Measurements from ENCODE around the gene MYDGF.

DNA sequence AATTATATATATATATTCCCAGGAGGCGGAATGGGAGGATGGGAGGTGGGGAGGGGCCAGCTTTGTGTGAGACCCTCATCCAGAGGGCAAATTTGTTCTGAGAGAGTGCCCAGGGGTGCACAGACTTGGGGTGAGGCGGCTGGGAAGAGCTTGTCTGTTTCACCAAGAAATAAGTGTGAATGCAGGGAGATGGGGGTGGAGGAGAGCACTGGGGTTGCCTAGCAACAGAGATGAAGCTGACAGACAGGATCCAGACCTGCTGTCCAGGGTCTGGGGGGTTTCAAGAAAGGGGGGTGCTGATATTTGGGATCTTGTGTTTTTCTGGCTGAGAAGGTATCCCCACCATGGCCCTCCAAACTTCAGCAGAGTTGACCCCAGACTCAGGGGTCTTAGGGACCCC, 49.5 kb downstream of the MYDGF start:
- TF ChIP-seq, protein P1, sequence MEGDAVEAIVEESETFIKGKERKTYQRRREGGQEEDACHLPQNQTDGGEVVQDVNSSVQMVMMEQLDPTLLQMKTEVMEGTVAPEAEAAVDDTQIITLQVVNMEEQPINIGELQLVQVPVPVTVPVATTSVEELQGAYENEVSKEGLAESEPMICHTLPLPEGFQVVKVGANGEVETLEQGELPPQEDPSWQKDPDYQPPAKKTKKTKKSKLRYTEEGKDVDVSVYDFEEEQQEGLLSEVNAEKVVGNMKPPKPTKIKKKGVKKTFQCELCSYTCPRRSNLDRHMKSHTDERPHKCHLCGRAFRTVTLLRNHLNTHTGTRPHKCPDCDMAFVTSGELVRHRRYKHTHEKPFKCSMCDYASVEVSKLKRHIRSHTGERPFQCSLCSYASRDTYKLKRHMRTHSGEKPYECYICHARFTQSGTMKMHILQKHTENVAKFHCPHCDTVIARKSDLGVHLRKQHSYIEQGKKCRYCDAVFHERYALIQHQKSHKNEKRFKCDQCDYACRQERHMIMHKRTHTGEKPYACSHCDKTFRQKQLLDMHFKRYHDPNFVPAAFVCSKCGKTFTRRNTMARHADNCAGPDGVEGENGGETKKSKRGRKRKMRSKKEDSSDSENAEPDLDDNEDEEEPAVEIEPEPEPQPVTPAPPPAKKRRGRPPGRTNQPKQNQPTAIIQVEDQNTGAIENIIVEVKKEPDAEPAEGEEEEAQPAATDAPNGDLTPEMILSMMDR (IDR thresholded peaks at IDR 0.05), result no peak
- no peak for TF ChIP-seq POLR2A (IDR thresholded peaks at IDR 0.05; ENCODE audit: low read depth)
- no peak for TF ChIP-seq EP300 (IDR thresholded peaks at IDR 0.05)
- TF ChIP-seq POLR2AphosphoS5 (IDR thresholded peaks at IDR 0.05), result no peak

All from esophagus muscularis mucosa (tissue), 4 donors.